Measurements from ENCODE around the gene SORBS2. TPM values are rescaled to one million over a fixed set of nuclear protein-coding genes. Genes with fewer than 3 reads are reported as not detected.

Gene SORBS2
- total RNA-seq, 1 donor from 2014 or later: 43.2 TPM

DNA sequence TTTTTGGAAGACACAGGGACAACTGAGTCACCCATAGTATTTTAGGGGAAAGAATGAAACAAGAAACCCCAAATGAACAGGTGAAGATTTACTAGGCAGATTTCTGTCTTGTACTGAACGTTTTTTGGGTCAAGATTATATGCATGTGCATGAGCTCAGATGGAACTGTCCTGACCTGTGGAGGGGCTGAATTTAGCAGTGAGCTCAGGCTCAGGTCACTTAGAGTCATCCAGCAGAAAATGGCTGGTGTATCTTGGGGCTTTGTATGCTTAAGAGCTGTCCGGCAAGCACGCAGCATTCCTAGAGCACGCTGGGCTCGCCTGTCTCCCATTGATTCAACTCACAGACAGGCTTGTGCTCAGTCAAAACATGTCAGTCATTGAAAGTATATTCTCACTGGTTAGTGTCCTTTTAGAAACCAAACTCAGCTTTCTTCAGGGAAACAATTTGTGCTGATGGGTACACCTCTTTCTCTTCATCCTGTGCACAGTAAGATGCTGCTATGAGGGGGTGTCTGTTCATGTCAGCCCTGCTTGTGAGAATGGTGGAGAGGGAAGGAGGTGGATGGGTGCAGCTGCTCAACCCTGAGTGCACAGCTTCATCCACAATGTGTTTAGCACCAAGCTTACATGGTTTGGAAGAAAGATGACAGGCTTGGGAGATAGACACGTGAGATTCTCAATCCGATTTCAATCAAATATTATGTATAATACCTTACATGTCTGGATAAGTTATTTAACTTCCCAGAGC, 229.2 kb downstream of the SORBS2 start:
- no peaks in the 10 kb centered on the region for H3K36me3 Mint-ChIP-seq
- no peak overlapping the region for H3K4me3 Mint-ChIP-seq
- peaks cover 5% of the 10 kb centered on the region for H3K9me3 Mint-ChIP-seq
- no peaks in the 10 kb centered on the region for H3K4me1 Mint-ChIP-seq (ENCODE audit: unreplicated experiment)
- peaks cover 39% of the 10 kb centered on the region for H3K27me3 Mint-ChIP-seq
- no peak for DNase-seq (ENCODE audit: extremely low spot score, unreplicated experiment)
- TF ChIP-seq, protein P1, sequence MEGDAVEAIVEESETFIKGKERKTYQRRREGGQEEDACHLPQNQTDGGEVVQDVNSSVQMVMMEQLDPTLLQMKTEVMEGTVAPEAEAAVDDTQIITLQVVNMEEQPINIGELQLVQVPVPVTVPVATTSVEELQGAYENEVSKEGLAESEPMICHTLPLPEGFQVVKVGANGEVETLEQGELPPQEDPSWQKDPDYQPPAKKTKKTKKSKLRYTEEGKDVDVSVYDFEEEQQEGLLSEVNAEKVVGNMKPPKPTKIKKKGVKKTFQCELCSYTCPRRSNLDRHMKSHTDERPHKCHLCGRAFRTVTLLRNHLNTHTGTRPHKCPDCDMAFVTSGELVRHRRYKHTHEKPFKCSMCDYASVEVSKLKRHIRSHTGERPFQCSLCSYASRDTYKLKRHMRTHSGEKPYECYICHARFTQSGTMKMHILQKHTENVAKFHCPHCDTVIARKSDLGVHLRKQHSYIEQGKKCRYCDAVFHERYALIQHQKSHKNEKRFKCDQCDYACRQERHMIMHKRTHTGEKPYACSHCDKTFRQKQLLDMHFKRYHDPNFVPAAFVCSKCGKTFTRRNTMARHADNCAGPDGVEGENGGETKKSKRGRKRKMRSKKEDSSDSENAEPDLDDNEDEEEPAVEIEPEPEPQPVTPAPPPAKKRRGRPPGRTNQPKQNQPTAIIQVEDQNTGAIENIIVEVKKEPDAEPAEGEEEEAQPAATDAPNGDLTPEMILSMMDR (conservative IDR thresholded peaks at IDR 0.05): no peak
- H3K27ac Mint-ChIP-seq: no peak overlapping the region

DNA sequence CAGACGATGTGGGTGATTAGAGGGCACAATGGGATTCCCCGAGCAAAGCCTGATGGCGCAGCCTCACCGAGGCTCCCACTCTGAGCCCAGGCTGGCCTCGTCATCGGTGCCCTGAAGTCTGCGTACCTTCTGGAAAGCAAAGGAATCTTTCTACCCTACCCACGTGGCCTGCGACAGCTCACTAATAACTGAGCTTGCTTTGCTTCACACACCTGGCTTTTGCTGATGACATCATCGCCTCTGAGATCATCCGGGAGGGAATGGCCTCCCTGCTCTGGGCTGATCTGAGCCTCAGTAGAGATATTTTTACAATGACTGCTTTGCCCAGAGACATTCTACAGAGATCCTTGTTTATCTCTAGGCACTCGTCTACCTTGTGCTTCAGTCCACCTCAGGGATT, 231.3 kb downstream of the SORBS2 start:
- TF ChIP-seq, protein P1 (conservative IDR thresholded peaks at IDR 0.05): no peak
- Mint-ChIP-seq H3K36me3 (no peaks in the 10 kb centered on the region), H3K27ac (no peak overlapping the region), H3K4me3 (no peak overlapping the region), H3K4me1 (ENCODE audit: unreplicated experiment) (no peaks in the 10 kb centered on the region), H3K9me3 (peaks cover 5% of the 10 kb centered on the region), H3K27me3 (peaks cover 21% of the 10 kb centered on the region)
- no peak for DNase-seq (ENCODE audit: extremely low spot score, unreplicated experiment)

DNA sequence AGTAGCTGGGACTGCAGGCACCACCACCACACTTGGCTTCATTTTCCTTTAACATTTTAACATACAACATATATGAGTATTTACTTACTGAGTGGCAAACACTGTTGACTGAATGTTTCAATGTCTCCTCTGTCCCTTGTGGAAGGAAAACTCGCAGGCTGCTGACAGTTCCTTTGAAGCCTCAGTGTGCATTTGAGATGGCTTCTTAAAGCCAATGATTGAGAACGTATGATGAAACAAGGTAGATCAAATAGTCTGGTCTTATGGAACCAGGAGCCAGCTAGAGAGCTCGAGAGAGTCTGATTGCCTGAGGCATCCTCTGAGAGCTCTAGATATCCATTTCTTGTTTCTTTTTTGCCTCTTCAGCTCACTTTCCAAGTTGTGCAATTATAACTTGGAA, 233.7 kb downstream of the SORBS2 start:
- H3K27ac Mint-ChIP-seq: no peak overlapping the region
- DNase-seq (ENCODE audit: extremely low spot score, unreplicated experiment): no peak
- peaks cover 5% of the 10 kb centered on the region for H3K9me3 Mint-ChIP-seq

DNA sequence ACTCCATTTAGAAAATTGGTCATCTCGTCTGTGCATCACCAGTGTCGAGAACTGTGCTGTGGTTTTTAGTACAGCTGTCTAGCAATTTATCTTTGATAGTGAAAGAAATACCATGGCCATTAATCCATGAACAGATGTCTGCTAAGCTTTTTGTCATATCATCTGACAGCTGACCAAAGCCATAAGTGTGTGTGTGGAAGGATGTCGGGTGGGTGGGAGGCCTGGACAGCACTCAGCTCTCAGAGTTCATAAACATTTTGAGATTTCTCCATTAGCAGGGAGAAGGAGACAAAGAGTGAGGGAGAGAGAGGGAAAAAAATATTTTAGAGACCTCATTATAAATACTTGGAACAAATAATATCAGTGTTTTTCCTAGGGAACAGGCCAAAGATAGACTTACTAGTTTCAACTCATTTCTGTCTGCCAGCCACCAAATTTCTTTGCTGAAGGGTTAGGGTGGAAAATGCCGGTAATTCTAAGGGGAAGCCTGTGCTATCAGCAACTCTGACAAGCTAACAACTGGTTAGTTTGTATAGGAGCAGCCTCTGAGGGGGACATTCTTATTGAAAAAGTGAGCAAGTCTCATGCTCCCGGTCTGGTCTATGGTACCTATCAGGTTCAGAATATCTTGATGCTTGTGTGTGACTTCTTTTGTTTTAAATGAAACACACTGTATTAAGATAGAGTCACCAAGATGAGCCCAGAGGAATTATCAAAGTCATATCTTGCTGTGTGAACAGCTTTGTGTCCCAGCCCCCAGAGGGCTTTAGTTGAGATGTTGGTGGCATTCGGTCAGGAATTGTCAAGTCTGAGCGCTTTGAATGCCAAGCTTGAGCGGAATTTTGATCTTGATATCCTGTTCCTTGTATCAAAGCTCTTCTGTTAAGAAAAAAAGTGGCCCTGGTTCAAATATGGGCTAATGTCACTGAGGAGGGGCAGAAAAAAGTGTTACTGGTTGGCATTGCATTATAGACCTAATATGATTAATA, 234.7 kb downstream of the SORBS2 start:
- peaks cover 5% of the 10 kb centered on the region for H3K9me3 Mint-ChIP-seq
- TF ChIP-seq, protein P1 (conservative IDR thresholded peaks at IDR 0.05): no peak
- no peak for DNase-seq (ENCODE audit: extremely low spot score, unreplicated experiment)
- no peak overlapping the region for H3K4me3 Mint-ChIP-seq
- no peak overlapping the region for H3K27ac Mint-ChIP-seq
- H3K27me3 Mint-ChIP-seq: no peaks in the 10 kb centered on the region
- H3K4me1 Mint-ChIP-seq (ENCODE audit: unreplicated experiment): peaks cover 13% of the 10 kb centered on the region
- no peaks in the 10 kb centered on the region for H3K36me3 Mint-ChIP-seq

More for the DNA sequence above, 233.7 kb downstream of the SORBS2 start:
- Mint-ChIP-seq H3K27me3 (peaks cover 9% of the 10 kb centered on the region), H3K4me3 (no peak overlapping the region), H3K4me1 (ENCODE audit: unreplicated experiment) (peaks cover 11% of the 10 kb centered on the region), H3K36me3 (no peaks in the 10 kb centered on the region)
- TF ChIP-seq, protein P1 (conservative IDR thresholded peaks at IDR 0.05): no peak

DNA sequence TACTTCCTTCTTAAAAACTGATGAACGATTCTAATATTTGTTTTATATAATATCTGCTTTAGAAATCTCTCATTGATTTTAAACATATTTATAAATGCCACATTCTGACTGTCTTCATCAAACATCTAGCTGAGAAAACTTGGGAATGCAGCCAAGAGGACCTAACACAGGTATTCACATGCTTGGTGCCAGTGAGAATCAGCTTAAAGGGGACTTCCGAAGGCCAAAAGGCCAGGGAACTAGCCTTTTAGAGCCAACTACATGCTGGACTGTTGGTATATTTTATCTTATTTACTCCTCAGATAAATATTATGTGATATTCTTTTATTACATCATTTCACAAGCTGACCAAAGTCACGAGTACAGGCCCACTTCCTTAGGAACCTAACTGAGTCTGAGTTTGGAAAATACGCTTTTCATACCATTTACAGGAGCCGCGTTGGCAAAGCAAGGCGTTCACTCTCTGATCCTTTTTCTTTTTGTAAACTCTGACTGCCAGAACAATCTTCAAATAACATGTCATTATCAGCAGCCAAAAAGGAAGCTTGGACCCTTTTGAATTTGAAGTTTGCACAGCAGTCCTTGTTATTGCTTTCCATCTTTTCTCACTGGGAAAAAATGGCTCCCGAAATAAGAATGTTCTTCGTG, 235.6 kb downstream of the SORBS2 start:
- Mint-ChIP-seq H3K36me3 (no peaks in the 10 kb centered on the region), H3K27ac (no peak overlapping the region), H3K9me3 (peaks cover 5% of the 10 kb centered on the region), H3K27me3 (no peaks in the 10 kb centered on the region), H3K4me3 (no peak overlapping the region), H3K4me1 (ENCODE audit: unreplicated experiment) (peaks cover 13% of the 10 kb centered on the region)
- TF ChIP-seq, protein P1 (conservative IDR thresholded peaks at IDR 0.05): no peak
- no peak for DNase-seq (ENCODE audit: extremely low spot score, unreplicated experiment)

Measured in type B pancreatic cell (in vitro differentiated cells).